ENCODE results near the gene ADSS1.

Gene ADSS1

DNA sequence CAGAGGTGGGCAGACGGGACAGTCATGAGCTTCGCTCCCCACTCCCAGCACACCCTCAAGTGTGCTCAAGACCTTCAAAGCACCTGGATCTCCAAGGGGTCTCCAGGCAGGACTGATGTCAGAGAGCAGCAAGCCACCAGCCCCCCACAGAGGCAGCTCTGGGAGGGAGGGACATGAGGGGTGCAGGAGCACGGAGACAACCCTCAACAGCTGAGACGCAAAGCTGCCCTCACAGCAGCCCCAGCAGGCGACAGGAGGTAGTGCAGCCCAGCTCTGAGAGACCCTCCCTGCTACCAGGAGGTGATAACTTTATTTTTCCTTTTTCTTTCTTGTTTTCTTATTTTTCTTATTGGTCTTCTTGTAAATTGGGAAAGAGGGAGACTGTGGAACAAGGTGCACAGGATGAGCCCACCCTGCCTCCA, 46.8 kb downstream of the ADSS1 start:
- DNase-seq, result no peak

DNA sequence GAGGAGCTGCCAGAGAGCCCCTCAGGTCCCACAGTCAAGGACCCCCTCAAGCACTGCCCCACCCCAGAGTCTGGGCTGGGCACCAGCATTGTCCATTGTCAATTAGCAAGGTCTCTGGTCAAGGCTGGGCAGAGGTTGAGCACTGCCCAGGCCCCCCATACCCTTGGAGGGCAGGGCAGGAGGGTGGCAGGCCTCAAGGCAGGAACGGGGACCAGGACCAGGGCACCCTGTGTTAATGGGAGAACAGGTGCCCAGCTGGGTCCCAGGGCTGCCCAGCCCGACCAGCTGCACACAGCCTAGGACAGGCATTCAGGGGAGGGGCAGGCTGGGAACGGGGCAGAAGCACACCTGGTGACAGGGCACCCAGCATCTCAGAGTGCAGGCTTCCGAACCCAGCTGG, 47.3 kb downstream of the ADSS1 start:
- DNase-seq, result no peak

DNA sequence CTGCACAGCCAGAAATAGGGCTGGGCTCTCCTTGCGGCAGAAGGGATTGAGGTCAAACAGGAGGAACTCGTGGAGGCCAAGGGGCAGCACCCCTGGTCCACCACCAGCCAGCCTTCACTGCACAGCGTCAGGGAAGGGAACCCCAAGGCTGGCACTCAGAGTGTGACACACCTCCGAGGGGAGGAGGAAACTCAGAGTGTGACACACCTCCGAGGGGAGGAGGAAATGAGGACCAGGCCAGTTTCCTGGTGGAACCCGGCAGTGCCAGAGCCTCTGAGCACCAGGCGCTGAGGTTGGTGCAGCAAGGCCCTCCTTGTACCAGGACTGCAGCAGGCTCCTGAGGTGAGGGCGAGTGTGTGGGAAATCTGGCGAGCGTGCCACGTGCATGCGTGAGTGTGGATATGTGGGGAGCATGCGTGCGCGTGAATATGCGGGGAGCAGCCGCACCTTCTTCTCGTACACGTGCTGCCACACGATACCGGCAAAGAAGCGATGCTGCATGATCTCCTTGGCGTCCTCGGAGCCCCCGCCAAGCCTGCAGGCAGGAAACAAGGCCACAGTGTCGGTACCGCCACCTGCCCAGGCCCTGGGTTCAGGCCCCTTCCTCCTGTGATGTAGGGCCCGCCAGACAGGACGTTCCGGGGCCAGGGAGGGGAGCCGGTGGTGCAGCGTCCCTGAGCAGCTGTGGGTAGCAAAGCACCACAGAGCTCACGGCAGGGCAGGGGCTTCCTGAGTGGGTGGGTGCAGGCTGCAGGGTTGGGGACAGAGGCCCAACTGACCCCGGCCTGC, 48.1 kb downstream of the ADSS1 start:
- no peak for DNase-seq

DNA sequence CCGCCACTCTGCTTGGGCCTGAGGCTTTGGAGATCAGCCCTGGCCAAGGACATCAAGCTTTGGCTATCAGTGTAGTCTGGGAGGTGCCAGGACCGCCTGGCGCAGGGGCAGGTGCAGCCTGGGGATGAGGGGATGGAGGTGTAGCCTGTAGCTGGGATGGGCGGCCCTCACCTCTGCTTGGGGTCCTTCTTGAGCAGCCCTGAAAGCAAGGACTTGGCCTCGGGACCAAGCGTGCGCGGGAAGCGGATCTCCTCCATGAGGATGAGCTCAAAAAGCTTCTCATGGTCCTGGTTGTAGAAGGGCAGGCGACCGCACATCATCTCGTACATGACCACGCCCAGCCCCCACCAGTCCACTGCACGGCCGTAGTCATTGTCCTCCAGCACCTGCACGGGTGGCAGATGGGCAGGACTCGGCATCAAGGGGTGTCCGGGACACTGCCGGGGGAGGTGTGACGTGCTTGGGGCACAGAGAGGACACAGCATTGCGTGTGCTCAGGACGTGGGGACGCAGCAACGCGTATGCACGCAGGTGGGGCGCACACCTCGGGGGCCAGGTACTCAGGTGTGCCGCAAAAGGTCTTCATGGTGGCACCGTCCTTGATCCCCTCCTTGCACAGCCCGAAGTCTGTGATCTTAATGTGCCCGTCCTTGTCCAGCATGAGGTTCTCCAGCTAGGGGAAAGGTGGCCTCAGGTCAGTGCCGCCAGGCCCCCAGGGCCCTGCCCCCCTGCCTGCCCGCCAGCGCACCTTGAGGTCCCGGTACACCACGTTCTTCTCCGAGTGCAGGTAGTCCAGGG, 48.9 kb downstream of the ADSS1 start:
- DNase-seq, result no peak

DNA sequence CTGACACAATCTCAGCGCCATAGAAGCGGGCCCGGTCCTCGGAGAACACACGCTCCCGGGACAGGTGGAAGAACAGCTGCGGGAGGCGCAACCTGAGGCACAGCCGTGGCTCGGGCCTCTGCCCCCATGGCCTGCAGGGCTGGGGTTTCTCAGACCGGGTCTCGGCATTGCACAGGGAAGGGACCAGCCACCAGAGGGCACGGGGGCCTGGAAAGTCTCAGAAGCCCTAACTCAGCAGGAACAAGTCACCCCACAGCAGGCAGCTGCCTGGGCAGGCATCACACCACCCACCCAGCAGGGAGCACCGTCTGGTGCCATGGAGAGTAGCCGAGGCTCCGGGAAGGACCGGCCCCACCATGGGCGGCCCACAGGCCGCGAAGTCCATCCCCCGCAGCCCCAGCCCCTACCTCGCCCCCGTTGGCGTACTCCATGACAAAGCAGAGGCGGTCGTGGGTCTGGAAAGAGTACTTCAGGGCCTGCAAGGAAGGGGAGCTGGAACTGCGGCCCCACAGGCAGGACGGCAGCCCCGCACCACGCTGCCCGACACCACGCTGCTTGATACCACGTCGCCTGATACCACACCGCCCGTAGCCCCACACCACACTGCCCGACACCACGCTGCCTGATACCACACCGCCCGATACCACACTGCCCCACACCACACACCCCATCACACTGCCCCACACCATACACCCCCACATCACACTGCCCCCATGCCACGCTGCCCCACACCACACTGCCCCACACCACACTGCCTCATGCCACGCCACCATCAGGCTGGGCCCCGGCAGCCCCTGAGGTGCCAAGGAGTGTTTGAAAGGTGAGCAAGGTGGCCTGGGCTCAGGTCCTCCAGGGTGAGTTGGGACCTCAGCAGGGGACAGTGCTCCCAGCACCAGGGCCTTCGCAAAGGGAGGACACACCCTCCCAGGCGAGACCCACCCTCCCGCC, 49.8 kb downstream of the ADSS1 start:
- DNase-seq, result no peak

DNA sequence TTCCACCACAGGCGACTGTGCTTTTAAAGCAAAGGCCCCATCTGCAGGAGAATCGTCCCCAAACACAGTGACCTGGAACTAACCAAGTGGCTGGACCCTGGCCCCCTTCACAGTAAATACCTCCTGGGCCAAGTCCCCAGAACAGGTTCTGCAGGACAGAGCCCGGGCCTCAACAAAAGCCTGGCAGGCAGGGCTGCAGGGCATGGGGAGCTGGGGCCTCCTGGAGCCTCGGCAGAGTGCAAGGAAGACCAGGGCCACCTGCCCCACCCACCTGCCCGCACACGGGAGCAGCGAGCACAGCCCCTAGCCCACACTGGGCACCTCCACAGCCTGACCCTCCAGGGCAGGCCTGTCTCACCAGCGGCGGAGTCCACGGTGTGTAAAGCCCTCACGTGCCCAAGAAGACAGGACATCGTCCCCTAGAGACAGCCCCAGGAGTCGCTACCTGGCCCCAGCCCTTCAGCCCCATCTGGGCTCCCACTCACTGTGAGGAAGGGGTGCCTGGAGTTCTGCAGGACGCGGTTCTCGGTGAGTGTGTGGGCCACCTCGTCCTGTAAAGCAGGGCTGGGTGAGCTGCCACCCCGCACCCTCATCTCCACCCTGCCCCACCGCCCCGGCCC, 50.5 kb downstream of the ADSS1 start:
- no peak for DNase-seq

DNA sequence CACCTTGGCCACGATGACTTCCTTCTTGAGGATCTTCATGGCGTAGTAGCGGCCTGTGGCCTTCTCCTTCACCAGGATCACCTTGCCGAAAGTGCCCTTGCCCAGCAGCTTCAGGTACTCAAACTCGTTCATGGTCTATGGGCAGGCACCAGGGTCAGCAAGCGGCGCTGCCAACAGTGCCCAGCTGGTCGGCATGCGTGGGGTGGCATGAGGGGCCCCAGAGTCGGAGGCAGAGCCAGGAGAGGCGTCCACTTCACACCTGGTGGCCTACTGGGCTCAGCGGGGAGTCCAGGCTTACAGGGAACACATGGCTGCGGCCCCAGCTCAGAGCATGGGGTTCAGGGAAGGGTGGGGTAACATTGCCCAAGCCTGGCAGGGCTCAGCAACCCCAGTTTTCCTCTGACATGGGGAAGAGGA, 51.1 kb downstream of the ADSS1 start:
- DNase-seq, result no peak

GRCh38 chr14:104776481-104776880, 52.5 kb downstream of the ADSS1 start:
- DNase-seq, result no peak

- DNase-seq, result no peak
These were observed 53.2 kb downstream of the ADSS1 start for GRCh38 chr14:104776961-104777807.

GRCh38 chr14:104777808-104778249, 53.8 kb downstream of the ADSS1 start:
- no peak for DNase-seq

- no peak for DNase-seq
These were observed 54.8 kb downstream of the ADSS1 start for GRCh38 chr14:104778694-104779331.

GRCh38 chr14:104779776-104780512, 55.9 kb downstream of the ADSS1 start:
- DNase-seq, result no peak

DNA sequence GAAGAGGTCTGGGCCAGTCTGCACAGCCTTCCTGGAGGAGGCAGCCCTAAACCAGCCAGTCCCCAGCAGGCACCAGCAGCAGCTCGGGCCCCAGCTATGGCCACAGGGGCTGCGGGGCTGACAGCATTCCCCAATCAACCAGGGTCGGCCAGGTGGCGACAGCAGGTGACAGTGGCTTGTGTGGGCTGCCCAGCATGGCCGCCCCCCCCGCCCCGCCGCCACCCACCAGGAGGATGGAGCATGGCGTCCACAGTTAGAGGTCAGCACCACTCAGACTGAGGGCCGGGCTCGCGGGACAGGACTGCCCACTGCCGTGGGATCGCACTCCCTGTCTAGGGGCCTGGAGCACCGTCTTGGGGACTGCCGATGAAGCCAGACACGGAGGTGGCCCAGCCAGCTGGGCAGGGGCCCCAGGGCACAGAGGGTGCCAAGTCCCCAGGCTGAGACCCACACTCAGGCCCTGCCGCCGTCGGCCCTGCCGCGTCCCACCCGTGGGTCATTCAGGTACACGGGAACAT, 56.5 kb downstream of the ADSS1 start:
- DNase-seq, result no peak

GRCh38 chr14:104781271-104782077, 57.4 kb downstream of the ADSS1 start:
- no peak for DNase-seq

DNA sequence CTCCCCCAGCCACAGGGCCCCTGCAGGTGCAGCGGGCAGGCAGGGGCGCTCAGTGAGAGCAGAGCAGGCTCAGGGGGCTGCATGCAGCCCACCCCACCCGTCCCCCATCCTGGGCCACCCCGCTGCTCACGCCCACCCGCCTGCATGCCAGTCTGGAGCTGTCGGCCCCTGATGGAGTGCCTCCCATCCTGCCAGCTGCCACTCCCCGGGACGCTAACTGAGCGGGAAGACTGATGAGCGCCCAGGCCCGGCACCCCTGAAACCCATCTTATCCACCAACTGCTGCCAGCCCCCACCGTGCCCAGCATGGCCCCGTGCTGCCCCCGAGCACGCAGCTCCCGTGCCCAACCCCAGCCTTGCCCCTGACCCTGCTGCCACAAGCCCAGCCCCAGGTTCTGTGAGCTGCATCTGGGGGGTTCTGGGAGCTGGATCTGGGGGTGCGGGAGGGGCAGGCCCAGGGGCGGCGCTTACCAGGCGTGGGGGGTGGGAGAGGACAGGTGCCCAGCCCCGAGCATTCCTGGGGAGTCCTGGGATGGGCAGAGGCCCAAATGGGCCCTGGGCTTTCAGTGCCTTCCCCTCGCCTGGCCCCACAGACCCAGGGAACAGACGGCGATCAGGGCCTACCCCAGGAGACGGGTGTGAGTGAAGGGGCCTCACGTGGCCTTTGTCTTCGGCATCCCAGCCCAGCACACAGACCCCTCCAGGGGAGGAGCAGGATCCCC, 58.2 kb downstream of the ADSS1 start:
- no peak for DNase-seq

DNA sequence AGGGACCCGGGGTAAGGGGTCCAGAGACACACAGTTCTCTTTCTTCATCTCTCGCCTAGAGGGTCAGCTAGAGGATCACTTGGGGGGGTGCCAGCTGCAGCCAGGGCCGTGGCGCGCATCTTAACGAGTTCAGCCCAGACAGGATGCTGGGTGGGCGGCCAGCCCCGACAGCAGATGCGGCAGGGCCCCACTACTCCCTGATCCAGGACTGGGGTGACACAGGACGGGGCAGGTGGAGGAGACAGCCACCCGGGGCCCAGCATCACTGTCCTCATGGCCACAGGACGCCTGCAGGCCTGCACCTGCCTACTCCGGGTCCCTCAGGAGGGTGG, 58.7 kb downstream of the ADSS1 start:
- DNase-seq, result no peak

GRCh38 chr14:104783484-104784217, 59.6 kb downstream of the ADSS1 start:
- no peak for DNase-seq

GRCh38 chr14:104784218-104784568, 60.2 kb downstream of the ADSS1 start:
- DNase-seq, result no peak

All from bone marrow (tissue), 2 donors.